ENCODE results near the gene IFT57. TPM values are rescaled to one million over a fixed set of nuclear protein-coding genes. Genes with fewer than 3 reads are reported as not detected.

Gene IFT57
- total and polyA plus RNA-seq, 2 donors from 2014 or later, result 64.0 to 70.4 TPM

DNA sequence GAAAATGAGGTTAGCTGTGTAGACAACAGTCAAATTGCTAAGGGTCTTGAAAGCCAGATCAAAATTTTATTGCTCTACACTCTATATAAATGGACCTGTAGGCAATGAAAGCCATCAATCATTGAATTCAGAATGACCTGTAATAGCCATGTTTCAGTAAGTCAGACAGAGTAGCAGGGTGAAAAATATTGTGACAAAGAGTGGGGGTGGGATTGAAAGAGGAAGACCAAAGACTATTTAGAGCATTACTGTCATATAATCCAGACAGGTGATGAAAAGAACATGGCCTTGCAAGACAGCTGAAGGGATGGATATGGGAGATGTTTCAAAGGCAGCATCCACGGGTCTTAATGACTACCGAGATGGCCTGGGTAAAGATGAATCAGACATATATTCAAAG is 22.2 kb downstream of the IFT57 start:
- TF ChIP-seq, protein P1, sequence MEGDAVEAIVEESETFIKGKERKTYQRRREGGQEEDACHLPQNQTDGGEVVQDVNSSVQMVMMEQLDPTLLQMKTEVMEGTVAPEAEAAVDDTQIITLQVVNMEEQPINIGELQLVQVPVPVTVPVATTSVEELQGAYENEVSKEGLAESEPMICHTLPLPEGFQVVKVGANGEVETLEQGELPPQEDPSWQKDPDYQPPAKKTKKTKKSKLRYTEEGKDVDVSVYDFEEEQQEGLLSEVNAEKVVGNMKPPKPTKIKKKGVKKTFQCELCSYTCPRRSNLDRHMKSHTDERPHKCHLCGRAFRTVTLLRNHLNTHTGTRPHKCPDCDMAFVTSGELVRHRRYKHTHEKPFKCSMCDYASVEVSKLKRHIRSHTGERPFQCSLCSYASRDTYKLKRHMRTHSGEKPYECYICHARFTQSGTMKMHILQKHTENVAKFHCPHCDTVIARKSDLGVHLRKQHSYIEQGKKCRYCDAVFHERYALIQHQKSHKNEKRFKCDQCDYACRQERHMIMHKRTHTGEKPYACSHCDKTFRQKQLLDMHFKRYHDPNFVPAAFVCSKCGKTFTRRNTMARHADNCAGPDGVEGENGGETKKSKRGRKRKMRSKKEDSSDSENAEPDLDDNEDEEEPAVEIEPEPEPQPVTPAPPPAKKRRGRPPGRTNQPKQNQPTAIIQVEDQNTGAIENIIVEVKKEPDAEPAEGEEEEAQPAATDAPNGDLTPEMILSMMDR (IDR thresholded peaks at IDR 0.05; ENCODE audit: borderline replicate concordance, extremely low read depth, insufficient read depth), result no peak
- intact Hi-C loops (cut with DNase I), result no loop called here
- no peak for DNase-seq
- Histone ChIP-seq H3K4me1 (ENCODE audit: control insufficient read depth in 2 of 3, insufficient read depth in 2 of 3, low read depth in 1 of 3, low read length in 3 of 3) (no peaks in the 10 kb centered on the region), H3K4me3 (ENCODE audit: low read length in 3 of 3) (no peak overlapping the region), H3K9ac (ENCODE audit: low read length in 3 of 3) (no peak overlapping the region), H3K9me3 (ENCODE audit: control insufficient read depth in 2 of 3, insufficient read depth in 1 of 3, low read length in 3 of 3) (no peaks in the 10 kb centered on the region), H3K27ac (ENCODE audit: low read depth in 2 of 2, low read length in 2 of 2) (no peak overlapping the region), H3K27me3 (ENCODE audit: control insufficient read depth, insufficient read depth, low read length) (no peaks in the 10 kb centered on the region), H3K36me3 (ENCODE audit: control insufficient read depth in 2 of 3, insufficient read depth in 3 of 3, low read length in 3 of 3) (no peaks in the 10 kb centered on the region)
- FAIRE-seq, result no peak

DNA sequence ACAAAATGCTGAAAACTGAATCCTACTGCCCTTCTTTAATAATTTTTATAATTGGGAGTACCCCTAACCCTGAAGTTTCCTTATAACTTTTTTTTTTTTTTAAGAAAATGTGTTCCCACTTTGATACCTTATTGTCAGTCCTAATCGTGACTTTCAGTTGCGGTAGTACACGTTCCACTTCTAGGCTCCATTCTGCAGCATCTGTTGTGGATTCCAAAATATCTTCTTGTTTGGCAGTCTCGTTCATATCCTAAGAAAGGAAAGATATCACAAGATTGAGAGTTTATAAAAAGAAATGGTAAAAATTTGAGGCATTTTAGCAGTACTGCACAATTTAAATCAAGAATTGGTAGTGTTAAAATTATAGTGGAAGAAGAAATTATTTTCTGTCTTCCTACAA is 30.8 kb downstream of the IFT57 start:
- Histone ChIP-seq H3K9me3 (ENCODE audit: control insufficient read depth in 2 of 3, insufficient read depth in 1 of 3, low read length in 3 of 3) (peaks cover 0 to 4% (median 0%) of the 10 kb centered on the region in 3 donors), H3K4me1 (ENCODE audit: control insufficient read depth in 2 of 3, insufficient read depth in 2 of 3, low read depth in 1 of 3, low read length in 3 of 3) (peaks cover 0 to 2% (median 0%) of the 10 kb centered on the region in 3 donors), H3K4me3 (ENCODE audit: low read length in 3 of 3) (no peak overlapping the region), H3K27me3 (ENCODE audit: control insufficient read depth, insufficient read depth, low read length) (no peaks in the 10 kb centered on the region), H3K27ac (ENCODE audit: low read depth in 2 of 2, low read length in 2 of 2) (no peak overlapping the region), H3K9ac (ENCODE audit: low read length in 3 of 3) (no peak overlapping the region), H3K36me3 (ENCODE audit: control insufficient read depth in 2 of 3, insufficient read depth in 3 of 3, low read length in 3 of 3) (peaks cover 0 to 11% (median 2%) of the 10 kb centered on the region in 3 donors)
- DNase-seq (no peak), FAIRE-seq (no peak)
- TF ChIP-seq, protein P1 (IDR thresholded peaks at IDR 0.05; ENCODE audit: borderline replicate concordance, extremely low read depth, insufficient read depth), result no peak
- intact Hi-C loops (cut with DNase I), result no loop called here

DNA sequence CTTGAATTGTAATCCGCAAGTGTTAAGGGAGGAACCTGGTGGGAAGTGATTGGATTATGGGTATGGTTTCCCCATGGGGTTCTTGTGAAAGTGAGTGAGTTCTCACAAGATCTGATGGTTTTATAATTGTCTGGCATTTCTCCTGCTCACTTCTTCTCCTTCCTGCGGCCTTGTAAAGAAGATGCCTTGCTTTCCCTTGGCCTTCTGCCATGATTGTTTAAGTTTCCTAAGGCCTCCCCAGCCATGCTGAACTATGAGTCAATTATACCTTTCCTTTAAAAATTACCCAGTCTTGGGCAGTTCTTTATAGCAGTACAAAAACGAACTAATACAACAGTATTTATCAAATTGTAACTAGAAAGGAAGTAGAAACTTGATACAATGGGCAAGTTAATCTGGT is 31.9 kb downstream of the IFT57 start:
- H3K9ac ChIP-seq (ENCODE audit: low read length in 3 of 3), result no peak overlapping the region
- FAIRE-seq (no peak), DNase-seq (no peak)
- no peak overlapping the region for H3K4me3 ChIP-seq (ENCODE audit: low read length in 3 of 3)
- TF ChIP-seq, protein P1 (IDR thresholded peaks at IDR 0.05; ENCODE audit: borderline replicate concordance, extremely low read depth, insufficient read depth), result no peak
- intact Hi-C loops (cut with DNase I), result no loop called here
- no peaks in the 10 kb centered on the region for H3K27me3 ChIP-seq (ENCODE audit: control insufficient read depth, insufficient read depth, low read length)
- peaks cover 0 to 2% (median 0%) of the 10 kb centered on the region in 3 donors for H3K4me1 ChIP-seq (ENCODE audit: control insufficient read depth in 2 of 3, insufficient read depth in 2 of 3, low read depth in 1 of 3, low read length in 3 of 3)
- peaks cover 0 to 11% (median 2%) of the 10 kb centered on the region in 3 donors for H3K36me3 ChIP-seq (ENCODE audit: control insufficient read depth in 2 of 3, insufficient read depth in 3 of 3, low read length in 3 of 3)
- peaks cover 0 to 4% (median 0%) of the 10 kb centered on the region in 3 donors for H3K9me3 ChIP-seq (ENCODE audit: control insufficient read depth in 2 of 3, insufficient read depth in 1 of 3, low read length in 3 of 3)
- no peak overlapping the region for H3K27ac ChIP-seq (ENCODE audit: low read depth in 2 of 2, low read length in 2 of 2)

DNA sequence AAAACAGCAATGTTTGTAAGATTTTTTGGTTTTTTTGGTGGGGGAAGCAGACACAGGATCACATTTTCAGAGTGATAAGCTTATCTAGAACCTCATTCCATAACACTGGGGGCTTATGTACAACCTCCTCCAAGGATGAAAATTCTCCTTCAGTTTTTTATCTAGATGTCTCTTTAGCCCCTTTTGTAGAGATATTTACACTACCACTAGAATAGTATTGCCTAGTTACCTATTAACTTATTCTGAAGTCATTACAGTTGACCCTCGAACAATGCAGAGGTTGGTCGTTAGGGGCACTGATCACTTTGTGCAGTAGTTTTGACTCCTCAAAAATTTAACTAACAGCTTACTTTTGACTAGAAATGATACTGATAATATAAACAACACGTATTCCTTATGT is 32.8 kb downstream of the IFT57 start:
- no peak overlapping the region for H3K4me3 ChIP-seq (ENCODE audit: low read length in 3 of 3)
- H3K27me3 ChIP-seq (ENCODE audit: control insufficient read depth, insufficient read depth, low read length), result no peaks in the 10 kb centered on the region
- H3K9me3 ChIP-seq (ENCODE audit: control insufficient read depth in 2 of 3, insufficient read depth in 1 of 3, low read length in 3 of 3), result peaks cover 0 to 2% (median 0%) of the 10 kb centered on the region in 3 donors
- H3K27ac ChIP-seq (ENCODE audit: low read depth in 2 of 2, low read length in 2 of 2), result no peak overlapping the region
- H3K4me1 ChIP-seq (ENCODE audit: control insufficient read depth in 2 of 3, insufficient read depth in 2 of 3, low read depth in 1 of 3, low read length in 3 of 3), result peaks cover 0 to 2% (median 0%) of the 10 kb centered on the region in 3 donors
- no peak overlapping the region for H3K9ac ChIP-seq (ENCODE audit: low read length in 3 of 3)
- TF ChIP-seq, protein P1 (IDR thresholded peaks at IDR 0.05; ENCODE audit: borderline replicate concordance, extremely low read depth, insufficient read depth), result no peak
- peaks cover 0 to 11% (median 2%) of the 10 kb centered on the region in 3 donors for H3K36me3 ChIP-seq (ENCODE audit: control insufficient read depth in 2 of 3, insufficient read depth in 3 of 3, low read length in 3 of 3)
- DNase-seq (peak in 1 of 5 donors; percentile 7), FAIRE-seq (no peak)
- intact Hi-C loops (cut with DNase I), result no loop called here
